Hypothalamus (tissue), 51 donors: ENCODE data around the gene ADGRL3.
"Not testable (repeated sequence)": the region's sequence is repeated elsewhere in the genome, so short reads cannot be mapped to it uniquely, and the experiment has no call there.

ENCODE experiments used
- DNase-seq, 51 donors: peaks; one replicate each; lab custom pipeline; 2025; lab: John Stamatoyannopoulos, UW

ADGRL3 gene

DNA sequence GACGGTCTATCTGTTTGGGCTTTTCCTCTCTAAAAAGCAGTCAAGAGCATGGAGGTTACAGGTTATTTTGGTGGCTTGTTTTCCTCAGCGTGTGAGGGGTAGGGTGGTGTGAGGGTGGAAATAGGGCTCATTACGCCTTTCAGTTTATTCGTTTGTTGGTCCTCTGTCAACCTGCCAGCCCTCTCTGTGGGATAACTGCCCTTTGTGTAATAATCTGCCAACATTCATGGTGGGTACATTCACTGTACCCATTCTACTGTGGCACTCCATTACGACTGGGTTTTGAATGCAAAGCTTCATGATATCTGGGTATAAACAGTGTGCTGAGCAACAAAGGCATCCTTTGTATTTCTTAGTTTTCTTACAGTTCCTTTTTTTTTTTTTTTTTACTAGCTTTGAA lies 136.4 kb downstream of the ADGRL3 start:
- DNase-seq: peak in 22 of 51 donors; percentile 2 to 57 (median 16)

DNA sequence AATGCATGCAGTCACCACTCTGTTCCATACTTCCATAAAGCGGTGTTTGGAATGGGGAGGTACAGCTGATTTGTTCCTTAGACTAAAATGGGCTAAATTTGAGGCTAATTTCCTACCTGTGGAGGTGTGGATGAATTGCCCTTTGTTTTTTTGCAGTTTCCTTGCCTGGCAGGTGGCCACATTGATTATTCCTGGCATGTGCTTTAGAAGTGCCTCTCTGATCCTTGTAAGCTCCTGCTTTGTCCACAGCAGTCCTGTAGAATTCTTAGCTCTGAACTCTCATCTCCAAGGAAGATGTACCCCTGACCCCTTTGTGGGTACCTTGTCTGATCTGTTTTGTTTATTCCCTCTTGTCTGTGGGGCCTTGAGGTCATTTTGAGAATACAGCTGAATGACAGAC lies 136.8 kb downstream of the ADGRL3 start:
- no peak for DNase-seq

DNA sequence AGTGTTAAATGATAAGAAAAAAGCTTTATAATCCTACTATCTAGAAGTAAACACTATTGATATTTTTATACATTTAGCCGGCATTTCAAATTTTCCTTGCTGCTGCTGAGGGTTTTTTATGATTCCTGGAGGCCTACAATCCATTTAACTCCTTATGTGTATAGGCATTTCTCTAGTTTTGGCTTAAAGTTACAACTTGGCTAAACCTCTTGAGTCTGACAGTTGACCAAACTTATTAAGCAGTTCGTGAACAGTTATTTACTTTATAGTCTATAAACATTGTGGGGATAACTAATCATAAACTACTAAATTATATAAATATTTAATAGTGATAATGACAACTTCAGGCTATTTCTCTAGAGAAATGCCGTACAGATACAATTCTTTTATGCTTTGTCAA lies 141.9 kb downstream of the ADGRL3 start:
- DNase-seq: no peak

DNA sequence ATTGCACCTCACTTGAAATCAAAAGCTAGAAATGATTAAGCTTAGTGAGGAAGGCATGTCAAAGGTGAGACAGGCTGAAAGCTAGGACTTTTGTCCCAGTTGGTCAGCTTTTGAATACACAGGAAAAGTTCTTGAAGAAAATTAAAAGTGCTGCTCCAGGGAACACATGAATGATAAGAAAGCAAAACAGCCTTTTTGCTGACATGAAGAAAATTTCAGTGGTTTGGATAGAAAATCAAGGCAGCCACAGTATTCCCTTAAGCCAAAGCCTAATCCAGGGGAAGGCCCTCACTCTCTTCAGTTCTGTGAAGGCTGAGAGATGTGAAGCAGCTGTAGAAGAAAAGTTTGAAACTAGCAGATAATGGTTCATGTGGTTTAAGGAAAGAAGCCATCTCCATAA lies 150.8 kb downstream of the ADGRL3 start:
- DNase-seq: no peak

DNA sequence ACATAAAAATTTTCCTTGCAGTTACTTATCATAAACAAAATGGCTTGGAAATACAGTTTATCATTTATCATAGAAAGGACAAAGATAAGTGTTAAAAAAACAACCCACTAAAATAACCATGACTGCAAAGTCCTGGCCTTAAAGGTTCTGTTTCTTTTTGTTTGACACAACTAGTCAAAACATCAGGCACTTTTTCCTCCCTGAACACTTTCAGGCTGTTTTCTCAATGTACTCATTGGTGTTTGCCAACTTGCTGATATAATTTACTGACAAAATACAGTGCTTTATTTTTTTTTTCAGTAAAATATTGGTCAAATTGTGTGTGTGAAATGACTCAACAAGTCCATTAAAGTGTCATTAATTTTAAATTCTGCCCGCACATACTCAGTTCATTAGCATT lies 156.6 kb downstream of the ADGRL3 start:
- no peak for DNase-seq

DNA sequence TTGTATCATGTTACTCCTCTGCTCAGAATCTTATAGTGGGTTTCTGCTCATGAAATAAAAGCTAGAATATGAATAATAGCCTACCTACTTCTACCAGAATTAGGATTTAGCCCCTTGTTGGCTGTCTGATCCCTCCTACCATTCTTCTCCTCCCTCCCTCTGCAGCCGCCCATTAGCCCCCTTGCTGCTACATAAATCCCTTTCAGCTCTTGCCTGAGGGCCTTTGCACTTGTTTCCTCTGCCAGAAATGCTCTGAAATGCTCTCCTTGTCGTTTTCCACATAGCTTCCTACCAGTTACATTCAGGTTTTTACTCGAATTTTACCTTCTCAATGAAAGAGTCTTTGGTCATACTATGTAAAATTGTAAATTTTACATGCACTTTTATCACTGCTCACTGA lies 159.2 kb downstream of the ADGRL3 start:
- DNase-seq: no peak

DNA sequence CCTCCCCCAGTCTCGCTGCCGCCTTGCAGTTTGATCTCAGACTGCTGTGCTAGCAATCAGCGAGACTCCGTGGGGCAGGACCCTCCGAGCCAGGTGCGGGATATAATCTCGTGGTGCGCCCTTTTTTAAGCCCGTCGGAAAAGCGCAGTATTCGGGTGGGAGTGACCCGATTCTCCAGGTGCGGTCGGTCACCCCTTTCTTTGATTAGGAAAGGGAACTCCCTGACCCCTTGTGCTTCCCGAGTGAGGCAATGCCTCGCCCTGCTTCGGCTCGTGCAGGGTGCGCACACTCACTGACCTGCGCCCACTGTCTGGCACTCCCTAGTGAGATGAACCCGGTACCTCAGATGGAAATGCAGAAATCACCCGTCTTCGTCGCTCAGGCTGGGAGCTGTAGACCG lies 172.7 kb downstream of the ADGRL3 start:
- not testable (repeated sequence) for DNase-seq

DNA sequence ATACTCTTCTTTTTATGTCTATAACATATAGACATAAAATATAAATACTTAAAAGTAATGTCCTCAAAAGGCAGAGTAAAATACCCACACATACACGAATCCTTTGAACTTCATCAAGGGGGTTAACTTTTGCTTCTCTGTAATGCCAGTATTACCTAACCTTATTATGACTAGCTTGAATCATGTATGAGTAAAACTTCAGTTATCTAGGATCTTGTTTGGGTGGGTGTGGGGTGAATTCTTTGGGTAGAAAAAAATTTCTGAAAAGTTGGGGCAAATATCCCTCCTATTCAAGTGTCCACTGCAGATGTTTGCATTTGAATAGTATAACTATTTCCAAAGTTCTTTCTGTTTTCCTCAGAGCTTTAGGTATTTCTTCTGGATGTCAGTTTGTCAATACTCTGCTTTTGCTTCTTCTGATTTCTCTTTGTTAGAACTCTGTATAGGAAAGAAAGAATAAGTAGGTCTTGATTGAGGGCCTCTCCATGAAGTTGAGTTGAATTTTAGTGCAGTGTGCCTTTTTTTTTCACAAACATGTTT lies 173.8 kb downstream of the ADGRL3 start:
- no peak for DNase-seq

DNA sequence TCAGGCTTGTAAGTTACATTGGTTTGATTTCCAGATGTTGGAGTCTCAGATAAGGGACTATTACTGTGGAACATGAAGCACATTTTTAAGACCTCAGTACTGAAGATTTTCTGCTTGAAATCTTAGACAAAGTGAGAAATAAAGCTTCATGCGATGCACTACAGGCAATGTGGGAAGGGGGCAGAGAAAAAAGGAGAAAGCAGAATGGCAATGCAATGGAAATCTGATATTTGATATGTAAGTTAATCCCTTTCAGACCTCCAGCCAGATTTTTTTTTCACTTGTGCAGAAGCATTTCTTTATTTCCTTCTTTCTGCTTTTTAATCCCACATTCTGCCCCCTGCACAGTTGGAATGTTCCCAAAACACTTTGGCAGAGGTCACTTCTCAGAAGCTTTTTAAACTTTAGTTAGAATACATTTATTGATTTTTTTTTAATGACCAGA lies 174.3 kb downstream of the ADGRL3 start:
- peak in 1 of 51 donors; percentile 8 for DNase-seq

DNA sequence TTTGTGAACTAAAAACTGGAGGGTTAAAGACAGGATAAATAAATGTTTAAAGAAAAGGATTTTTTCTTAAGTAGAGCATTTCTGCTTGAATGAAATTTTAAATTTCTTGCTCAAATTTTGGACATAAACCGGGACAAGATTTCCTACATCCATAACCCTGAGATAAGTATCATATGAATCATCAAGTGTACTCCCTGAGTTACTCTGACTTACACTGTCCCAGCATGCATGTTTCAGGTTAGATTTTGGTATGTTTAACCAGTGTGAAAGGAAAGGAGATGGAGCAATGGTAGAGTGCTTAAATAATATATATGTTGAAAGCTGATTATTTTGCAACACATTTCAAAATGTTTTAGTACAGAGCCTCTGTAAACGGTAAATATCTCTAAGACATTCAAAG lies 175.2 kb downstream of the ADGRL3 start:
- no peak for DNase-seq

DNA sequence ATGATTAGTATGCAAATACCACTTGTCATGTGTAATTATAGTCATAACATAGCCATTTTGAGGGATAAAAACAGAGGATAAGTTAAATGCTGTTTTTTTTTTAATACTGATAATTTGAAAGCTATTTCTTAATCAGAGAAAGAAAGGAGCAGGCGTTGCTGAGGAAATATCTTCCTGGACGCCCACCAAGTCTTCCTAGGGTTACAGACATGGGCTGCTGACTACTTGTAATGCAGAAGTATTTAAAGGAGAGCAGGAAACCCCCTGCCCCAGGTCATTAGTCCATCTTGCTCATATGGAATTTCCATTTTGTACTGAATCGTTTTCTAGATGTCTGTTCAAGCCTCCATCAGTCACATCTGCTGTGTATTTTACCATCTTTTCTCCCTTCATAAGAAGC lies 176.2 kb downstream of the ADGRL3 start:
- no peak for DNase-seq

DNA sequence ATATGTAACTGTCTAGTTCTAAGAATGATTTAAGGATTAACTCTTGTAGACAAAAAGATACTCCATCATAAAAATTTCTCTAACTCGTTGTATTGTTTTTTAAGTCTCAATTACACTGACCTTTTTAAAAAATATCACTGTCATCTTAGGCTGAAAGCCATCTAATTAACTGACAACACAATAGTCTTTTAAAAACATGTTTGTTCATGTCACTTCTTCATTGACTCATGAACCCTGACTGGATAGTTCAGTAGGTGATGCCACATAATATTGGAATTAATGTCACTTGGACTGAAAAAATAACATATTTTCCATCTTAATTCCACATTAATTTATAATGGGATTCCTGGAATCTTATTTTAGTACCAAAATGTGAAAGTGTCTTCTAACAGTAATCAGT lies 179.3 kb downstream of the ADGRL3 start:
- DNase-seq: no peak

DNA sequence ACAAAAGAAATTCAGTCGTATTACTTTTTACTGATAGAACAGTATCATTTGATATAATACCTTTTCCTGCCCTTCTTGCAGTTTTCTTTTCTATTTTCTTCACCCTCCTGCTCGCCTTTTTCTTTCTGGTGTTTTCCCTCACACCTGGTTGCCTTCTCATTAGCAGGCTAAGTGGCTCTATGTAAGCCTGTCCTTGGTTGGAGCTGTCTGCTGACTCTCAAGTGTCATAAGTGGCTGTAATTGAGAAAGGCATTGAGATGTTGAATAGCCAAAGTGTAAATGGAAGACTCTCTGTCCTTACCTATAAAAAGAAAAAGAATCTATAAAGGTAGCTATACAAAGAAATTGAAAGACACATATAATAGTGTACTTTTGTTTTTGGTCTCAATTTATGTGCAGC lies 180.7 kb downstream of the ADGRL3 start:
- DNase-seq: no peak

DNA sequence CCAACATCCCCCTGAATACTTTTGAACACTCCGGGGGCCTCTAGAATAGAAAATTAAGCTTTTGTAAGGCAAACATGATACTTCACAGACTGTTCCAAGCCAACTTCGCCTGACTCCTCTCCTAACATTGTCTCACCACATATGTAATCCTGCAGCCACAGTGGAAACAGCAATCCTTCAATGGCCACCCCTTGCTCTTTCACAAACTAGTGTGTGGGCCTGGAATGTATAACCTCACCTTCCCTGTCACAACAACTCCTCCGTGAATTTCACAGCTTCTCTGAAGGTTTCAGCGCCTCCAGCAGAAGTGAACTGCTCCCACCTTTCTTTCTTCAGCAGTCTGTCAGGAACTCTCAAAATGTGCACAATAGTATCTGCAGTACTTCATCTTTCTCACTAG lies 185.1 kb downstream of the ADGRL3 start:
- DNase-seq: peak in 1 of 51 donors; percentile 15

DNA sequence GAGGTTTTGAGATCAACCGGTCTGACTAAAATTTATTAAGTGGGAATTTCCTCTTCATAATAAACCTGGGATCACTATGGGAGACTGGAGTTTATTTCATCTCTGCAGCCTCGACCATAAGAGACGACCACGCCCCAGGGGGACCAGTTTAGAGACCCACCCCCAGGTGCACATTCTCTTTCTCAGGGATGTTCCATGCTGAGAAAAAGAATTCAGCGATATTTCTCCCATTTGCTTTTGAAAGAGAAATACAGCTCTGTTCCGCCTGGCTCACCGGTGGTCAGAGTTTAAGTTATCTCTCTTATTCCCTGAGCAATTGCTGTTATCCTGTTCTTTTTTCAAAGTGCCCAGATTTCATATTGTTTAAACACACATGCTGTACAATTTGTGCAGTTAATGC lies 187.2 kb downstream of the ADGRL3 start:
- not testable (repeated sequence) for DNase-seq

DNA sequence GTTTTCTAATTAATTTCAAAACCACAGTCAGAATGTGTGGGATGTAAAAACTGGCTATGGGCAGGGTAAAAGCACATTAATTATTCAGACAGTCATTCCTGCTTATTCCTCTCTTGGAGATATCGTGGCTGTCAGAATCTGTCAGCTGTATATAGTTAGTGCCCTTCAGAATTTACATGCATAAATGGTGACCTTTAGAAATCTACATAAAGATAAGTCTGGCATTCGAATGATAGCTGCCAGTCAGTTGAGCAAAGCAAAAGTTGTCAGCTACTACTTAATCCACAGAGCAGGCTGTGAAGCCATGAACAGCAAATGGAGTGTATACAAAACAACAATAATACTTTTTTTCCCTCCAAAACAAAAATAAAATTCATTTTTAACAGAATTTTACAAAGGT lies 189.5 kb downstream of the ADGRL3 start:
- DNase-seq: no peak

DNA sequence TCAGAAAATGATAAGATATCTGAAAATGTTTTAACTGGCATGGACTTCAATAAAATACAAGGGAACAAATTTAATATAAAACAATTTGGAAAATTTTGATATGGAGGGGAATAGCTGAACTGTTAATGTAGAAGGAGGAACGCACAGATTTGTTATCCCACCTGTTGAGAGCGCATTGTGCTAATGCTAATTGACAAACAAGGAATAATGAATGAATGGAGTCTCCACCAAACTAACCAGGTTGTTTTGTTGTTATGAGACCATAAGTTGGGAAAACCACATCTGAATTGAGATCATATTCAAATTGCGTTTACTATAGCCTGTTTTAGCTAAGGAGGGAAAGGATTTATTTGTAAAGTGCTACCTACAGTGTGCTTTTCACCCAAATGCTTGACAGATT lies 195.6 kb downstream of the ADGRL3 start:
- no peak for DNase-seq

DNA sequence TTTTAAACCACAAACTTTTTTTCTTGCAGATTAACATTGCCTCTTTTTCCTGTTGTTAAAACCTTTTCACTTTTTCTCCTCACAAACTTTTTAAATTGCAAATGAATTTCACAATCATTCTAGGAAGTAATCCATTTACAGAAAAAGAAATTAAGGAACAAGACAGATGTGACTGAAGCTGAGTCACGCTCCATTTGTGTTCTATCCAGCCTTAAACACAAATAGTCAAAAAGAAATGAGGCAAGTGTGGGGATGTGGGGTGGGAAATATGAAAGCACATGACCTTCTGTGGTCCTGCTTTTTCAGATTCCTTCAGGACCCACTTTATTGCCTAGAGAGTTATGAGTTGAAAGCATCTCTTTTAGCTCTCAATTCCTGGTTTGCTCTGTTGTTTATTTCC lies 197.0 kb downstream of the ADGRL3 start:
- no peak for DNase-seq

DNA sequence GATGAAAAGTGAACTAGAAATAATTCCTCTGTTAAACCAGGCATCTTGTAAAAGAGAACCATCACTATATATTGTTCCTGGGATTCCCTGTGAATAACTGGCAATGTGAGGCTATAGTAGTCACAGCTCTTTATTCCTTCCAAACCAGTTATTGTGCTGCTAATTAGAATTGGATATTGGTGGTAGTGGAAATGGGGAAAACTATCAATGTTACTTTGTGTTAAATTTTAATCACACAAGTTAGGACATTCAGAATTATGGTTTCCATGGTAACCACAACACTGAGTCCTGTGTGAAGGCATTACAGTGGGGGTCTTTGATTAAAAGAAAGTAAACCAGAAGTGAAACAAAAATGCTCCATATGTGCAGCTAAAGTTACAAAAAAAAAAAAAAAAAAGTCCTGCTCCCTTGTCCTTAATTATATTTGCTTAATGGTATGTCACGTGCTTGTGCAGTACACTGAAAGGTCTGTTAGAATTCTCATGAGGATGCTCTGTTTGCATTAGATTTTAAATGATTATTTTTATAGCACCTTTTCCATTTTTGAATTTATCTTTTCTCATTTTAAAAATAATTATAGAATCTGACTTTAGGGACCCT lies 200.4 kb downstream of the ADGRL3 start:
- DNase-seq: peak in 1 of 51 donors; percentile 23

DNA sequence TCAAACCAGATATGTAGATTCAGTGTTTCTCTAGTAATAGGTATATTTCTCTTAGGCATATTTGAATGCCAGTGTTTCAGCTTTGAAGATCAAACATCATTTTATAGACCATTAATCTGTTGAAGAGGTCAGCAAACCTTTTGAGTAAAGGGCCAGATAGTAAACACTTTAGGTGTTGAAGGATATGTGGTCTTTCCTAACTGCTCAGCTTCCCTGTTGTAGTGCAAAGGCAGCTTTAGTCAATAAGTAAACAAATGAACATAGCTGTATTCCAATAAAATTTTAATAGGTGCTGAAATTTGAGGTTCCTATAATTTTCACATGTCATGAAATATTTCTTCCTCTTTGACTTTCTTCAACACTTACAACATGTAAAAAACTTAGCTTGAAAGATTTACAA lies 201.6 kb downstream of the ADGRL3 start:
- no peak for DNase-seq

DNA sequence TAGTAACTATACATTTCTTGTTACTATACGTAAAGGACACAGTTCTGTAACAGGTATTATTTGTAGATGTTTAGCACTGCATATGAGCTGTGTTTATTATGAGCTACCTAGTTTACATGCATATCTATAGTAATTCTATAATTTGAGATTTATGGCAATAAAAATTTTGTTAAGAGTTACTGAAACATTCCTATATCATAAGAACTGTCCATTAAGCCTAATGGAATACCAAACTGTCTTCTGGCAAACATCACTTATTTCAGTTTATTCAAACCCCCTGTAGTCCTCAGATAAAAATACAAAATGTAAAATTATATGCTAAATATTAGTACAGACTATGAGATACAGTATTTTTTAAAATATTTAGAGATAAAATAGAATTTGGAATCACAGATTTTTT lies 205.2 kb downstream of the ADGRL3 start:
- no peak for DNase-seq

DNA sequence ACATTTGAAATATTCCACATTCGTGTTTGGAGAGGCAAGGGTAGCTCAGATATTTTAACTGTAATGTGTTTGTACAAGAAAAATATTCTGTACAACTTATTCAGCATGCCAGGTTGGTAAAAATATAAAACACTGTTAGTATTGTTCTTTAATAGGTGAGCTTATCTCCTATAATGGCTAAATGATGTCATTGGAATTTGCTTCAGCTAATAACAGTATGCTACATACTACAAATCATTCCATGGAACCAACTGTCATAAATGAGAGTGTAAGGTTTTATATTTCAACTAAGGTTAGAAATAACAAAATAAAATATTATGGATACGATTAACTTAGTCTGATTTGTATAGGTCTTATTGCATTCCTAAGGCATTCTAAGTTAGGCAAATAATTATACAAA lies 206.6 kb downstream of the ADGRL3 start:
- no peak for DNase-seq
